HEK293T (cell line): ENCODE data around the gene MEST.
"Not testable (repeated sequence)": the region's sequence is repeated elsewhere in the genome, so short reads cannot be mapped to it uniquely, and the experiment has no call there.

ENCODE experiments used
- CTCF ChIA-PET: fragments of 350-600 bp; formaldehyde crosslinking; extraction: SDS; loops from one replicate; lab custom pipeline; 2021; ENCODE audit warnings: antibody characterized with exemption, inconsistent platforms; lab: Yijun Ruan, JAX
- POLR2A ChIA-PET: fragments of 350-600 bp; formaldehyde crosslinking; extraction: SDS; loops from one replicate; lab custom pipeline; 2020; ENCODE audit warnings: antibody characterized with exemption, inconsistent platforms; lab: Yijun Ruan, JAX
- DNase-seq: peaks from one replicate; pipeline ENCODE4 v3.0.0; 2012; ENCODE audit warnings: mixed read lengths; ENCODE audit errors: extremely low spot score
- ARNT ChIP-seq: fragments of 450-650 bp; IDR thresholded peaks from 2 replicates; pipeline ENCODE4 v1.6.1; 2017; ENCODE audit warnings: mild to moderate bottlenecking
- BHLHE40 ChIP-seq: fragments of 450-650 bp; IDR thresholded peaks from 2 replicates; pipeline ENCODE4 v1.6.1; 2016; ENCODE audit warnings: mild to moderate bottlenecking, moderate library complexity, borderline replicate concordance
- CTBP1 ChIP-seq: fragments of 450-650 bp; IDR thresholded peaks from 2 replicates; pipeline ENCODE4 v1.6.1; 2016; ENCODE audit warnings: borderline replicate concordance
- ELF4 ChIP-seq: fragments of 450-650 bp; IDR thresholded peaks from 2 replicates; pipeline ENCODE4 v1.6.1; 2017; ENCODE audit warnings: antibody characterized with exemption
- FOXA1 ChIP-seq: fragments of 450-650 bp; IDR thresholded peaks from 2 replicates; pipeline ENCODE4 v1.6.1; 2016; ENCODE audit warnings: mild to moderate bottlenecking
- FOXK2 ChIP-seq: fragments of 450-650 bp; IDR thresholded peaks from 2 replicates; pipeline ENCODE4 v1.6.1; 2016; ENCODE audit warnings: mild to moderate bottlenecking
- FOXM1 ChIP-seq: fragments of 450-650 bp; IDR thresholded peaks from 2 replicates; pipeline ENCODE4 v1.6.1; 2017; ENCODE audit warnings: mild to moderate bottlenecking, borderline replicate concordance
- HDGF ChIP-seq: fragments of 450-650 bp; IDR thresholded peaks from 2 replicates; pipeline ENCODE4 v1.6.1; 2017; ENCODE audit warnings: antibody characterized with exemption, borderline replicate concordance
- L3MBTL2 ChIP-seq: fragments of 450-650 bp; conservative IDR thresholded peaks from 2 replicates; pipeline ENCODE4 v1.6.1; 2016; ENCODE audit warnings: mild to moderate bottlenecking
- LEF1 ChIP-seq: fragments of 450-650 bp; IDR thresholded peaks from 2 replicates; pipeline ENCODE4 v1.6.1; 2017; ENCODE audit warnings: mild to moderate bottlenecking, borderline replicate concordance
- NFRKB ChIP-seq: fragments of 450-650 bp; IDR thresholded peaks from 2 replicates; pipeline ENCODE4 v1.6.1; 2016; ENCODE audit warnings: mild to moderate bottlenecking, moderate library complexity
- PKNOX1 ChIP-seq: fragments of 450-650 bp; IDR thresholded peaks from 2 replicates; pipeline ENCODE4 v1.6.1; 2016
- SP1 ChIP-seq: fragments of 450-650 bp; IDR thresholded peaks from 2 replicates; pipeline ENCODE4 v1.6.1; 2017
- SUZ12 ChIP-seq: fragments of 450-650 bp; IDR thresholded peaks from 2 replicates; pipeline ENCODE4 v1.6.1; 2016; ENCODE audit warnings: mild to moderate bottlenecking
- TARDBP ChIP-seq: fragments of 450-650 bp; IDR thresholded peaks from 2 replicates; pipeline ENCODE4 v1.6.1; 2016
- ZNF384 ChIP-seq: fragments of 450-650 bp; IDR thresholded peaks from 2 replicates; pipeline ENCODE4 v1.6.1; 2016

MEST gene

GRCh38 chr7:130521258-130521951 lies 29.5 kb downstream of the MEST start:
- ChIA-PET POLR2A (no interaction called here), CTCF (no interaction called here)
- TF ChIP-seq BHLHE40 (no peak), ZNF384 (no peak), SP1 (no peak), SUZ12 (no peak), HDGF (no peak), NFRKB (no peak), FOXK2 (no peak), ELF4 (no peak), FOXA1 (no peak), L3MBTL2 (no peak), PKNOX1 (no peak), FOXM1 (no peak), LEF1 (no peak), ARNT (no peak), TARDBP (no peak), CTBP1 (no peak)
- DNase-seq: no peak

GRCh38 chr7:130523519-130524125 lies 31.7 kb downstream of the MEST start:
- DNase-seq, POLR2A ChIA-PET, CTCF ChIA-PET: not testable (repeated sequence)

GRCh38 chr7:130524628-130525027 lies 32.7 kb downstream of the MEST start:
- TF ChIP-seq LEF1 (no peak), ARNT (no peak), FOXK2 (no peak), ELF4 (no peak), CTBP1 (no peak), HDGF (no peak), BHLHE40 (no peak), SUZ12 (no peak), TARDBP (no peak), FOXA1 (no peak)
- ChIA-PET CTCF (no interaction called here), POLR2A (no interaction called here)
- no peak for DNase-seq

- CTCF ChIA-PET, DNase-seq, POLR2A ChIA-PET: not testable (repeated sequence)
Measured at GRCh38 chr7:130527752-130528355, 36.0 kb downstream of the MEST start.

GRCh38 chr7:130529417-130529816 lies 37.5 kb downstream of the MEST start:
- TF ChIP-seq FOXK2 (no peak), FOXA1 (no peak), ELF4 (no peak), ZNF384 (no peak), FOXM1 (no peak), TARDBP (no peak), CTBP1 (no peak), HDGF (no peak), BHLHE40 (no peak), LEF1 (no peak), NFRKB (no peak), ARNT (no peak)
- DNase-seq: no peak
- ChIA-PET POLR2A (no interaction called here), CTCF (no interaction called here)

- POLR2A ChIA-PET, CTCF ChIA-PET, DNase-seq: not testable (repeated sequence)
Measured at GRCh38 chr7:130537894-130538293, 46.0 kb downstream of the MEST start.

- DNase-seq, POLR2A ChIA-PET, CTCF ChIA-PET: not testable (repeated sequence)
Measured at GRCh38 chr7:130541287-130541686, 49.4 kb downstream of the MEST start.

- DNase-seq, POLR2A ChIA-PET, CTCF ChIA-PET: not testable (repeated sequence)
Measured at GRCh38 chr7:130542297-130542696, 50.4 kb downstream of the MEST start.
